ENCODE measurements around the gene MRPS23.

GRCh38 chr17:57864273-57864672 is 14.4 kb upstream of the MRPS23 start:
- no peak for TF ChIP-seq CTCF (IDR thresholded peaks at IDR 0.05)
- no peak for TF ChIP-seq POLR2A (IDR thresholded peaks at IDR 0.05)
